Loucy (cell line): ENCODE data around the gene PHACTR1.

ENCODE experiments used
- EZH2phosphoT487 ChIP-seq: fragments of 200-600 bp; IDR thresholded peaks from 2 replicates; pipeline ENCODE4 v1.6.1; 2018; ENCODE audit warnings: antibody characterized with exemption, mild to moderate bottlenecking, moderate library complexity, borderline replicate concordance
- TF ChIP-seq, protein P1 (sequence below): fragments of 200-600 bp; sonication (generic); conservative IDR thresholded peaks from 2 replicates; pipeline ENCODE4 v1.5.1; 2014; ENCODE audit warnings: mild to moderate bottlenecking, antibody characterized with exemption, low read length

DNA sequence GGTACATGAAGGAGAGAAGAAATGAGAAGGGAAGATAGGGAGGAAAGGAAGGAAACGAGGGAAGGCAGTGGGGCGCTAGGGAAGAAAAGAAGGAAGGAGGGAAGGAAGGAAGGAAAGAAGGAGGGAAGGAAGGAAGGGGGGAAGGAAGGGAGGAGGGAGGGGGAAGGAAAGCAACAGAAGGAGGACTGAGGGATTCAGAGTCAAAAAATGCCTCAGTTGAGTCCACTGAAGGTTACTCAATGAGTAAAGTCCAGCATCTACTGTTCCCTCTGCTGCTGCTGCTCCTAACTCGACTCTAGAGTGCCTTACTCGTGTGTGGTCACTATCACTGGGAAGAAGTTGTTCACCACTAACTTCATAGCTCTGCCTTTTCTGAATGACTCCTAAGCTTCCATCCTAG is 33.8 kb downstream of the PHACTR1 start:
- TF ChIP-seq, protein P1, sequence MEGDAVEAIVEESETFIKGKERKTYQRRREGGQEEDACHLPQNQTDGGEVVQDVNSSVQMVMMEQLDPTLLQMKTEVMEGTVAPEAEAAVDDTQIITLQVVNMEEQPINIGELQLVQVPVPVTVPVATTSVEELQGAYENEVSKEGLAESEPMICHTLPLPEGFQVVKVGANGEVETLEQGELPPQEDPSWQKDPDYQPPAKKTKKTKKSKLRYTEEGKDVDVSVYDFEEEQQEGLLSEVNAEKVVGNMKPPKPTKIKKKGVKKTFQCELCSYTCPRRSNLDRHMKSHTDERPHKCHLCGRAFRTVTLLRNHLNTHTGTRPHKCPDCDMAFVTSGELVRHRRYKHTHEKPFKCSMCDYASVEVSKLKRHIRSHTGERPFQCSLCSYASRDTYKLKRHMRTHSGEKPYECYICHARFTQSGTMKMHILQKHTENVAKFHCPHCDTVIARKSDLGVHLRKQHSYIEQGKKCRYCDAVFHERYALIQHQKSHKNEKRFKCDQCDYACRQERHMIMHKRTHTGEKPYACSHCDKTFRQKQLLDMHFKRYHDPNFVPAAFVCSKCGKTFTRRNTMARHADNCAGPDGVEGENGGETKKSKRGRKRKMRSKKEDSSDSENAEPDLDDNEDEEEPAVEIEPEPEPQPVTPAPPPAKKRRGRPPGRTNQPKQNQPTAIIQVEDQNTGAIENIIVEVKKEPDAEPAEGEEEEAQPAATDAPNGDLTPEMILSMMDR: no peak
- TF ChIP-seq EZH2phosphoT487: no peak
